Stimulated activated CD8-positive, alpha-beta memory T cell treated with anti-CD3 and anti-CD28 coated beads, Interleukin-15, amount 100 ng/mL, for 48 hours (primary cell): Measurements from ENCODE around the gene KCNK5.

Source experiments
- DNase-seq, 2 donors: peaks; one replicate each; pipeline ENCODE4 v3.0.0-alpha.2; 2020; ENCODE audit warnings: low read depth in 2 of 2

KCNK5 gene

GRCh38 chr6:39197922-39198500, 31.3 kb downstream of the KCNK5 start:
- no peak for DNase-seq

GRCh38 chr6:39197521-39197920, 31.8 kb downstream of the KCNK5 start:
- no peak for DNase-seq

GRCh38 chr6:39196673-39197091, 32.6 kb downstream of the KCNK5 start:
- DNase-seq, result no peak

GRCh38 chr6:39195792-39196385, 33.4 kb downstream of the KCNK5 start:
- DNase-seq, result no peak

- no peak for DNase-seq
These were observed 34.8 kb downstream of the KCNK5 start for GRCh38 chr6:39194466-39194865.

- DNase-seq, result no peak
These were observed 36.0 kb downstream of the KCNK5 start for GRCh38 chr6:39193201-39193791.

- DNase-seq, result no peak
These were observed 36.5 kb downstream of the KCNK5 start for GRCh38 chr6:39192736-39193135.

- DNase-seq, result no peak
These were observed 37.9 kb downstream of the KCNK5 start for GRCh38 chr6:39191236-39191930.

- DNase-seq, result no peak
These were observed 38.6 kb downstream of the KCNK5 start for GRCh38 chr6:39190545-39191235.

GRCh38 chr6:39189915-39190544, 39.2 kb downstream of the KCNK5 start:
- DNase-seq, result no peak

- no peak for DNase-seq
These were observed 40.1 kb downstream of the KCNK5 start for GRCh38 chr6:39189131-39189530.

GRCh38 chr6:39188571-39188970, 40.7 kb downstream of the KCNK5 start:
- DNase-seq, result no peak

GRCh38 chr6:39188098-39188450, 41.2 kb downstream of the KCNK5 start:
- no peak for DNase-seq

- no peak for DNase-seq
These were observed 44.2 kb downstream of the KCNK5 start for GRCh38 chr6:39184906-39185580.

GRCh38 chr6:39182604-39183003, 46.7 kb downstream of the KCNK5 start:
- DNase-seq, result no peak

- no peak for DNase-seq
These were observed 47.4 kb downstream of the KCNK5 start for GRCh38 chr6:39181826-39182225.

GRCh38 chr6:39181333-39181732, 47.9 kb downstream of the KCNK5 start:
- no peak for DNase-seq

- DNase-seq, result no peak
These were observed 50.5 kb downstream of the KCNK5 start for GRCh38 chr6:39178804-39179203.

GRCh38 chr6:39178235-39178634, 51.0 kb downstream of the KCNK5 start:
- DNase-seq, result no peak

- no peak for DNase-seq
These were observed 52.1 kb downstream of the KCNK5 start for GRCh38 chr6:39177130-39177529.

- DNase-seq, result no peak
These were observed 56.0 kb downstream of the KCNK5 start for GRCh38 chr6:39173270-39173669.
